T-helper 1 cell treated with Interleukin-12 subunit alpha and Interleukin-12 subunit beta and Interleukin-4 antibody, amounts not matched to agents 30 μg/mL and 1 μg/mL, for 36 hours (primary cell): ENCODE results near the gene VSX2.
"Not testable (repeated sequence)": the region's sequence is repeated elsewhere in the genome, so short reads cannot be mapped to it uniquely, and the experiment has no call there.

Experiments
- H3K27ac Mint-ChIP-seq: one replicate; pipeline ENCODE4 v1.8.0; 2021; ENCODE audit warnings: mild to moderate bottlenecking, mixed read lengths
- H3K27me3 Mint-ChIP-seq: one replicate; pipeline ENCODE4 v1.8.0; 2021; ENCODE audit warnings: low read depth, mixed read lengths
- H3K36me3 Mint-ChIP-seq: one replicate; pipeline ENCODE4 v1.8.0; 2021; ENCODE audit warnings: low read depth, mixed read lengths
- H3K4me1 Mint-ChIP-seq: one replicate; pipeline ENCODE4 v1.8.0; 2021; ENCODE audit warnings: low read depth, mixed read lengths
- H3K4me3 Mint-ChIP-seq: one replicate; pipeline ENCODE4 v1.8.0; 2021; ENCODE audit warnings: mild to moderate bottlenecking, moderate library complexity, mixed read lengths
- H3K9me3 Mint-ChIP-seq: one replicate; pipeline ENCODE4 v1.8.0; 2021; ENCODE audit warnings: mixed read lengths

Gene VSX2

GRCh38 chr14:74260525-74261233 lies 21.4 kb downstream of the VSX2 start:
- no peak overlapping the region for H3K4me3 Mint-ChIP-seq
- no peaks in the 10 kb centered on the region for H3K4me1 Mint-ChIP-seq
- no peaks in the 10 kb centered on the region for H3K9me3 Mint-ChIP-seq
- H3K27ac Mint-ChIP-seq = no peak overlapping the region
- no peaks in the 10 kb centered on the region for H3K36me3 Mint-ChIP-seq
- peaks cover 26% of the 10 kb centered on the region for H3K27me3 Mint-ChIP-seq

- no peak overlapping the region for H3K4me3 Mint-ChIP-seq
- H3K36me3 Mint-ChIP-seq = no peaks in the 10 kb centered on the region
- peaks cover 26% of the 10 kb centered on the region for H3K27me3 Mint-ChIP-seq
- no peaks in the 10 kb centered on the region for H3K9me3 Mint-ChIP-seq
- no peak overlapping the region for H3K27ac Mint-ChIP-seq
- H3K4me1 Mint-ChIP-seq = no peaks in the 10 kb centered on the region
Measured at GRCh38 chr14:74261288-74261687, 22.0 kb downstream of the VSX2 start.

DNA sequence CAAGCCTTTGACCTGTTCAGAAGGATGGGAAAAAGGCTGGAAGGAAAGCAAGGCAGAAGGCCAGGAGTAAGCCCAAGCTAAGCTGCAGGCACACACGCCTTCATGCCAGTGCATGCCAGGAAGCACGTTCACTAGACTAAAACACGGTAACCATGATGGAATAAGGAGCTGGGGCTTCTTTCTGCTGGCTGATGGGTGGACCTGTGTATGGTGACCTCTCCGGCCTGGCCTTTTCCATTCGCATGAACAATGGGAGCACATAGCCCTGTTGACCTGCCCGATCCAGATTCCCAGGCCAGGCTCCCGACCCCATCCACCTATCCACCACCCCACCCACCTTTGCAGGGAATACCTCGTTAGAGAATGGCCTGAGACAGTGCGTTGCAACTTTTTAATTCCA lies 22.8 kb downstream of the VSX2 start:
- no peaks in the 10 kb centered on the region for H3K36me3 Mint-ChIP-seq
- H3K27ac Mint-ChIP-seq = no peak overlapping the region
- no peaks in the 10 kb centered on the region for H3K4me1 Mint-ChIP-seq
- H3K27me3 Mint-ChIP-seq = peaks cover 23% of the 10 kb centered on the region
- H3K9me3 Mint-ChIP-seq = no peaks in the 10 kb centered on the region
- no peak overlapping the region for H3K4me3 Mint-ChIP-seq

- Mint-ChIP-seq H3K4me1 (no peaks in the 10 kb centered on the region), H3K4me3 (no peak overlapping the region), H3K9me3 (no peaks in the 10 kb centered on the region), H3K27me3 (peaks cover 19% of the 10 kb centered on the region), H3K27ac (no peak overlapping the region), H3K36me3 (no peaks in the 10 kb centered on the region)
Measured at GRCh38 chr14:74263181-74263580, 23.9 kb downstream of the VSX2 start.

- Mint-ChIP-seq H3K27ac (no peak overlapping the region), H3K36me3 (no peaks in the 10 kb centered on the region), H3K4me1 (no peaks in the 10 kb centered on the region), H3K4me3 (no peak overlapping the region), H3K9me3 (no peaks in the 10 kb centered on the region), H3K27me3 (peaks cover 18% of the 10 kb centered on the region)
Measured at GRCh38 chr14:74263921-74264320, 24.7 kb downstream of the VSX2 start.

- no peak overlapping the region for H3K4me3 Mint-ChIP-seq
- H3K27ac Mint-ChIP-seq = no peak overlapping the region
- no peaks in the 10 kb centered on the region for H3K4me1 Mint-ChIP-seq
- peaks cover 7% of the 10 kb centered on the region for H3K27me3 Mint-ChIP-seq
- no peaks in the 10 kb centered on the region for H3K36me3 Mint-ChIP-seq
- H3K9me3 Mint-ChIP-seq = no peaks in the 10 kb centered on the region
Measured at GRCh38 chr14:74265301-74265965, 26.2 kb downstream of the VSX2 start.

GRCh38 chr14:74267588-74267987 lies 28.3 kb downstream of the VSX2 start:
- H3K27me3 Mint-ChIP-seq = peaks cover 11% of the 10 kb centered on the region
- no peaks in the 10 kb centered on the region for H3K9me3 Mint-ChIP-seq
- H3K27ac Mint-ChIP-seq = no peak overlapping the region
- no peaks in the 10 kb centered on the region for H3K36me3 Mint-ChIP-seq
- H3K4me1 Mint-ChIP-seq = no peaks in the 10 kb centered on the region
- no peak overlapping the region for H3K4me3 Mint-ChIP-seq

- H3K4me3 Mint-ChIP-seq, H3K27ac Mint-ChIP-seq, H3K36me3 Mint-ChIP-seq, H3K27me3 Mint-ChIP-seq, H3K9me3 Mint-ChIP-seq, H3K4me1 Mint-ChIP-seq: not testable (repeated sequence)
Measured at GRCh38 chr14:74270382-74271177, 31.3 kb downstream of the VSX2 start.

DNA sequence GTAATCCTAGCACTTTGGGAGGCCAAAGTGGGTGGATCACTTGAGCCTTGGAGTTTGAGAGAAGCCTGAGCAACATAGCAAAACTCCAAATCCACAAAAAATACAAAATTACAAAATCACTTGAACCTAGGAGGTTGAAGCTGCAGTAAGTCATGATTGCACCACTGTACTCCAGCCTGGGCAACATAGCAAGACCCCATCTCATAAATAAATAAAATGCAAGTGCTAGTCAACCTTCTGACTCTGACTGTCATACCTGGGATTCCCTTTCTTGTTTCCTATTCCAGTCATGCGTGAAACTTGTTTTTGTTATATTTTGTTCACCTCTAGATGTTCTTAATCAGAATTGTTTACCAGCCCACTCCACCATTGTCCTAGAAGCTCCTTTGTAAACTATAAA lies 32.1 kb downstream of the VSX2 start:
- no peaks in the 10 kb centered on the region for H3K36me3 Mint-ChIP-seq
- H3K27ac Mint-ChIP-seq = no peak overlapping the region
- peaks cover 8% of the 10 kb centered on the region for H3K27me3 Mint-ChIP-seq
- H3K9me3 Mint-ChIP-seq = no peaks in the 10 kb centered on the region
- H3K4me3 Mint-ChIP-seq = no peak overlapping the region
- H3K4me1 Mint-ChIP-seq = no peaks in the 10 kb centered on the region

- Mint-ChIP-seq H3K36me3 (peaks cover 3% of the 10 kb centered on the region), H3K27me3 (peaks cover 4% of the 10 kb centered on the region), H3K27ac (no peak overlapping the region), H3K9me3 (peaks cover 6% of the 10 kb centered on the region), H3K4me3 (no peak overlapping the region), H3K4me1 (no peaks in the 10 kb centered on the region)
Measured at GRCh38 chr14:74275241-74275841, 36.1 kb downstream of the VSX2 start.

- Mint-ChIP-seq H3K4me1 (no peaks in the 10 kb centered on the region), H3K4me3 (no peak overlapping the region), H3K36me3 (peaks cover 7% of the 10 kb centered on the region)
Measured at GRCh38 chr14:74278080-74278479, 38.8 kb downstream of the VSX2 start.

GRCh38 chr14:74281069-74281468 lies 41.8 kb downstream of the VSX2 start:
- Mint-ChIP-seq H3K4me3 (no peak overlapping the region), H3K27me3 (no peaks in the 10 kb centered on the region), H3K4me1 (no peaks in the 10 kb centered on the region), H3K36me3 (peaks cover 16% of the 10 kb centered on the region), H3K9me3 (peaks cover 6% of the 10 kb centered on the region), H3K27ac (no peak overlapping the region)

More at GRCh38 chr14:74278080-74278479, 38.8 kb downstream of the VSX2 start:
- no peaks in the 10 kb centered on the region for H3K27me3 Mint-ChIP-seq
- peaks cover 6% of the 10 kb centered on the region for H3K9me3 Mint-ChIP-seq
- no peak overlapping the region for H3K27ac Mint-ChIP-seq

- Mint-ChIP-seq H3K4me1 (no peaks in the 10 kb centered on the region), H3K9me3 (no peaks in the 10 kb centered on the region), H3K27ac (no peak overlapping the region), H3K36me3 (peaks cover 19% of the 10 kb centered on the region), H3K27me3 (no peaks in the 10 kb centered on the region), H3K4me3 (no peak overlapping the region)
Measured at GRCh38 chr14:74286736-74287135, 47.5 kb downstream of the VSX2 start.

GRCh38 chr14:74289801-74290200 lies 50.6 kb downstream of the VSX2 start:
- Mint-ChIP-seq H3K4me1 (no peaks in the 10 kb centered on the region), H3K4me3 (no peak overlapping the region), H3K27ac (no peak overlapping the region), H3K36me3 (peaks cover 15% of the 10 kb centered on the region), H3K27me3 (no peaks in the 10 kb centered on the region), H3K9me3 (no peaks in the 10 kb centered on the region)
